ENCODE data around the gene GTF2A1.

Gene GTF2A1

DNA sequence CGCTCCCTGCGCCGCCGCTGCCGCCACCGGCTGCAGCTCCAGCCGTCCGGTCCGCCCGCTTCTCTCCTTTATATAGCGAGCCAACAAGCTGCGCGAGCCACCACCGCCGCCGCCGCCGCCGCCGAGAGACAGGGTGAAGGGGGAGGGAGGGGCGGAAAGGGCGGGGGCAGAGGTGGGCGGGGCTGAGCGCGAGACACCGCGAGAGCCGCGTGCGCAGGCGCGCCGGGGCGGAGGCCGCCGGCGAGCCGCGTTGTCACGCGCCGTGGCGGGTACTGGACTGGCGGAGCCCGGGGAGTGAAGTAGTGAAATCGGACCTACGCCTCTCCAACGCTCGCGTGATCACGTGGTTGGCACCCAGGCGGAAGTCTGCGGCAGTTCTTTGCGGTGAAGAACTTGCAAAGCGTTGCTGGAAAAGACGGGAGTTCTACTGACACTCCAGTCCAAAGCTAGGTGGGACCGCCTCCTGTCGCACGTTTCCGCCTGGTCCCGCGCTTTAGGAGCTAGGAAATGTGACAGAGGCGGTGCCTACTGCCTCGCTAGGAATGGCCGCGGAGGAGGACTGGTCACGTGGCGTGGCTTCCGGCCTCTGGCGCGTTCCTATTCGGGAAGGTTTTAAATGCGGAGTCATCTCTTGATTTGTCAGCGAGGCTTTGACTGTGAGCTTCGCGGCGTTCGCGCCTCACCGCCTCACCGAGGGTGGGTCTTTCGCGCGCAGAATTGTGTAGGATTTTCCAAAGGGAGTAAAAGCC is at the start of gene GTF2A1:
Gene GTF2A1, minus strand, starts transcription at position 130 of the 749 bp plus-strand sequence. CDS start 441 bp downstream, outside the sequence.
- ATAC-seq (peak; percentile 87), DNase-seq (peak; percentile 94 to 97)
- H3K4me1 Mint-ChIP-seq = peaks cover 35% of the 10 kb centered on the region
- H3K27ac Mint-ChIP-seq = peak within 1 kb of the TSS; percentile 99 to 100
- H3K4me3 Mint-ChIP-seq = peak within 1 kb of the TSS; percentile 93 to 95
- no peaks in the 10 kb centered on the region for H3K27me3 Mint-ChIP-seq
- H3K9me3 Mint-ChIP-seq = no peaks in the 10 kb centered on the region

DNA sequence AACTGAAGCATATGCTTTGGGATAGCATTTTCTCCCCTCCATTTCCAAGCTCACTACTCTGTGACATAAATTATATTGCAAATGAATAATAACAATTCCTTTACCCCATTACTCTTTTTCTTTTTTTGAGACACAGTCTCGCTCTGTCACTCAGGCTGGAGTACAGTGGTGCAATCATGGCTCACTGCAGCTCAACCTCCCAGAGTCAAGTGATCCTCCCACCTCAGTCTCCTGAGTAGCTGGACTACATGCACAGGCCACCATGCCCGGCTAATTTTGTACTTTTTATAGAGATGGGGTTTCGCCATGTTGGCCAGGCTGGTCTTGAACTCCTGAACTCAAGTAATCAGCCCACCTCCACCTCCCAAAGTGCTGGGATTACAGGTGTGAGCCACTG is 49.2 kb upstream of the GTF2A1 start:
- Mint-ChIP-seq H3K27me3 (peaks cover 29% of the 10 kb centered on the region), H3K4me3 (no peak overlapping the region), H3K9me3 (no peaks in the 10 kb centered on the region), H3K4me1 (no peaks in the 10 kb centered on the region), H3K27ac (no peak overlapping the region)
- DNase-seq (no peak), ATAC-seq (no peak)

DNA sequence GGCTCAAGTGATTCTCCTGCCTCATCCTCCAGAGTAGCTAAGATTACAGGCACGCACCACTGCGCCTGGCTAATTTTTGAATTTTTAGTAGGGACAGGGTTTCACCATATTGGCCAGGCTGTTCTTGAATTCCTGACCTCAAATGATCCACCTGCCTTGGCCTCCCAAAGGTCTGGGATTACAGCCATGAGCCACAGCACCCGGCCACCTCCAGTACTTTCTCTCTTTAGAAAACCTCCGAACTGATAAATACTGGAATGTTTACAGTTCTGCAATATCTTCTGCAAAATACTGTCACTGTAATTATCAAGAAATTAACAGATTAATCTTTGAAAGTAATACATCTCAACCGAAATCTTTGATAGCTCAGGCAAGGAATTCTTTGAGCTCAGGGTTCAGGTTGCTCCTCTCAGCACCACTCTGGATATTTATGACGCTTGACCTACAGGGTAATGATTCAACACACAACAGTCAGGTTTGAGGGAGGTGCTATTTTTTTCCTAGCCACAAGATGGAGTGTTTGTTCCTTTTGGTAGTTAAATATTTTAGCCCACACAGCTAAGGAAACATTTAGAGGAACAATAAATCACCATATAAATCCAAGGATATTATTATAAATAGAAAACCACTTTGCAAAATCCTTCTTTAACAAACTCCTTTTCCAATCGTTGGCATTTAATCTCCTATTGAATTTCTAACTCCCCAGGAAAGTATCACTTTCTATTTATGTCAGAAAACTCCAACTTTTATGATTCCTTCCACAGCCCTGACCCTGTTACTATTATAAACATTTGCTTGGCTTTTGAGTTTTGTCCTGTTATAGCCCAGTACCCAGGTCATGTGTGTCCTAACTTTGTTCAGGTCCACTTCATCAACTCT is 48.6 kb upstream of the GTF2A1 start:
- ATAC-seq (peak; percentile 54), DNase-seq (peak in 1 of 2 donors; percentile 19)
- Mint-ChIP-seq H3K9me3 (no peaks in the 10 kb centered on the region), H3K27ac (no peak overlapping the region), H3K4me1 (no peaks in the 10 kb centered on the region), H3K4me3 (no peak overlapping the region), H3K27me3 (peaks cover 29% of the 10 kb centered on the region)

DNA sequence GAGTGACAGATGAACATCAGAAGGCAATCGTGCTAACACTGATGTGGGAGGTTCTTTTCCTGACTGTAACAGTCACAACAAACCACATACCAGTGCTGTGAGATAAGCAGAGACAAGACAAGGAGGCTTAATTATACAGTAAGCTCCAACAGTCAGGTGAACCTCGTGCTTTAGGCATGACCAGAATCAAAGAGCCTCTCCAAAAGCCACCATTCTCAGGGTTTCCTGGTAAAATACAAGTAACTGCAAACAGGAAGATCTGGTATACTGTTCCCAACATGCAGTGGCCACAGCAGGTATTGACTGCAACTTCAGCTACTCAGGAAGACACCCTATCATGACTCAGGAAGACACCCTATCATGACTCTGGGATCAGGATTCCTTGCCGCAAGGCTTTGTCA is 47.3 kb upstream of the GTF2A1 start:
- peak; percentile 35 for ATAC-seq
- H3K27me3 Mint-ChIP-seq = peaks cover 24% of the 10 kb centered on the region
- H3K4me1 Mint-ChIP-seq = no peaks in the 10 kb centered on the region

DNA sequence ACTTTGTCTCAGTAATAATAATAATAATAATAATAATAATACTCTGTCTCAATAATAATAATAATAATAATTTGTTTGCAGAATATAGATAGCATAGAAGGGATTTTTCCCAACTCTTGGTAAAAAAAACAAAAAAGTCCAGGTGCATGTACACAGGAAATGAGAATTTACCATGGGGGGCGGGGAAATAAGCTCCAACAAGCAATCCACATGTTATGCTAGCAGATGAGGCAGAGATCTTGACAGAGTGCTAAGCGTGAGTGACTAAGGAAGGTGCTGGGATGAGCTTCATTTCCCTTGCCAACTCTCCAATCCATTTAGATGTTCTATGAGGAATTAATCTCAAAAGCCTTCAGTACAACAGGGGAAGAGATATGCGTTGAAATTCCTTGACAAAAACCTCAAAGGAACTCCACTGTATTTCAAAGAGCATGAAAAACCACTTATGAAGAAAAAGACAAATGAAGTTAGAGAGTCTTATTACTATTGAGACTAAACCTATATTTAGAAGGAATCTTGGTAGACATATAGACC is 44.9 kb upstream of the GTF2A1 start:
- ATAC-seq (no peak), DNase-seq (no peak)
- Mint-ChIP-seq H3K4me1 (no peaks in the 10 kb centered on the region), H3K9me3 (no peaks in the 10 kb centered on the region), H3K27ac (no peak overlapping the region), H3K27me3 (peaks cover 24% of the 10 kb centered on the region), H3K4me3 (no peak overlapping the region)

More for the DNA sequence above, 47.3 kb upstream of the GTF2A1 start:
- H3K4me3 Mint-ChIP-seq = no peak overlapping the region
- H3K9me3 Mint-ChIP-seq = no peaks in the 10 kb centered on the region
- H3K27ac Mint-ChIP-seq = no peak overlapping the region
- no peak for DNase-seq

DNA sequence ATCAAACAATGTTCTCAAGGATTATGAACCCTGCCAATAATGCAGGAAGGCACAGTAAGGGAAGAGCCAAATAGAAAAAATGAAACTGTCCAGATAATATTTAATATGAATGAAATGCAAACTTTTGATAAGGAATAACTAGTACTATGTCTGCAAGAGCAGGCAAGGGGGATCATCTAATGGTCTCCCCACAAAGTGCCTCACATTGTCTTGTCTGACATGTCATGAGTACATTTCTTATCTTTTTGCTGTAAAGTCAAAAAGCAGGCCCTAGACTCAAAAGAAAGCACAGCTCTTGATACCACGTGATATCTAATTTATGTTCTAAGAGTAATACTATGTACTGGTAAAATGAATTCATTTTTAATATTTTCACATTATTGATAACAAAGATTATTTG is 43.9 kb upstream of the GTF2A1 start:
- no peak for ATAC-seq
- peaks cover 31% of the 10 kb centered on the region for H3K27me3 Mint-ChIP-seq
- DNase-seq = no peak
- H3K4me3 Mint-ChIP-seq = no peak overlapping the region
- no peaks in the 10 kb centered on the region for H3K9me3 Mint-ChIP-seq
- H3K27ac Mint-ChIP-seq = no peak overlapping the region
- no peaks in the 10 kb centered on the region for H3K4me1 Mint-ChIP-seq

DNA sequence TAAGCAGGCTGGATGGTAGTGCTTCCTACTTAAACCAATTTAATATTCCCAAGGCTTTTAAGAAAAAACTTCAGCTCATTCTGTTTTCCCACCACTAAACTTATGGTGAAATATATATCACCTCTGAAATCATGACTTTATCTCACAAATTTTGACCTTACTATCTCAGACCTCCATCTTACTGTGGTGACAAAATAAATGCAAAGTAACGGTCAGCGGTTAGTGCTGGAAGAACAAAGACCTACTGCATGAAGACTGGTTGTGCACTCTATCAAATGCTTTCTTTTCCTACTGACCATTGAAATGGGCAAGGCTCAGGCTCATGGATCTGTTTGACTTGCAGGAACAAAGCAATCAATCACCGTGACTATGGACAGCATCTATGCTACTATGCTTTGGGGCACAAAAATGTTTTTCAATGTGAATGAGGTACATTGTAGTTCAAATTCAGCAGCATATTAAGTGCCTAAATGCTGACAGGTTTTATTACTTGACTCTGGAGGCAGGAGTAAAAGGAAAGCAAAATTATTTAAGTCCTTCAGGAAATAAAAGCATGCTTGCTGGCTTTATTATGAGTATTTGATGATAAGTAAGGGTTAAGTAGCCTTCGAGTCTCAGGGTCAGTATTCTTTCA is 43.1 kb upstream of the GTF2A1 start:
- ATAC-seq = no peak
- Mint-ChIP-seq H3K4me1 (no peaks in the 10 kb centered on the region), H3K4me3 (no peak overlapping the region), H3K27me3 (peaks cover 29% of the 10 kb centered on the region), H3K27ac (no peak overlapping the region), H3K9me3 (no peaks in the 10 kb centered on the region)
- DNase-seq = no peak

DNA sequence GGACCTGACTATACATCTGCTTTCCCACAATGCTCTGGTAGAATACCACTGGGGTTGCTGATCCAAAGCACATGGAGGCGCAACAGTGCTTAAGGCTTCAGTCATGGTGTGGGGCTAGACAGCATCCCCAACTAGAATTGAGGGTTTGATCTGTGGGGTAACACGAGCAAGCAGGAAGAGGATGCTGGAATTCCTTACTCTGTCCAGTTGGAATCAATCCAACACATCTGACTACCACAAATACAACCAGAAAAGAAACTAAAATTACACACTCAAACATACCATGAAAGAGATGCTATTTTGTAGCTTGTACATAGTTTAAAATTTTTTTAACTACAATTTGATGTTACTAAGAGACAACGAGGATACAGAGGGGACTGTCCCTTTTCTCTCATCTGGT is 40.4 kb upstream of the GTF2A1 start:
- H3K9me3 Mint-ChIP-seq = no peaks in the 10 kb centered on the region
- DNase-seq (no peak), ATAC-seq (no peak)
- no peak overlapping the region for H3K4me3 Mint-ChIP-seq
- peaks cover 17% of the 10 kb centered on the region for H3K27me3 Mint-ChIP-seq
- no peak overlapping the region for H3K27ac Mint-ChIP-seq
- peaks cover 7% of the 10 kb centered on the region for H3K4me1 Mint-ChIP-seq

DNA sequence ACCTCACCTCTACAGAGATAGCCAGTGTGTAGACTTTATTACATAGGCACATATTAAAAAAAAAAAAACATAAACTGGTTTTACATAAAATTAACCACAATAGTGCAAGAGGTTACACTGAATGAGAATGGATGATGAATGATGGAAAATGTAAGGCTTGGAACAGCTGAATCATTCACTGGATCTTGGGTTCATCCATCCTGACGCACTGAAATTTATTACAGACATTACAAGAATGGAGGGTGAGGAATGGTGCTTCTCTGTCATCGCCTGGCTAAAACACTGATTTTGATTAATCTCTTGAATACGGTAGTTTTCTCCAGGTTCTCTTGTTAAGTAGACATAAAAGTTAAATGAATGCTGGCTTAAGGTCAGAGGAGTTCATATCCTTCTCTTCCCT is 40.0 kb upstream of the GTF2A1 start:
- H3K4me1 Mint-ChIP-seq = peaks cover 7% of the 10 kb centered on the region
- ATAC-seq (no peak), DNase-seq (no peak)
- H3K27ac Mint-ChIP-seq = no peak overlapping the region
- H3K4me3 Mint-ChIP-seq = no peak overlapping the region
- no peaks in the 10 kb centered on the region for H3K9me3 Mint-ChIP-seq
- H3K27me3 Mint-ChIP-seq = peaks cover 12% of the 10 kb centered on the region

DNA sequence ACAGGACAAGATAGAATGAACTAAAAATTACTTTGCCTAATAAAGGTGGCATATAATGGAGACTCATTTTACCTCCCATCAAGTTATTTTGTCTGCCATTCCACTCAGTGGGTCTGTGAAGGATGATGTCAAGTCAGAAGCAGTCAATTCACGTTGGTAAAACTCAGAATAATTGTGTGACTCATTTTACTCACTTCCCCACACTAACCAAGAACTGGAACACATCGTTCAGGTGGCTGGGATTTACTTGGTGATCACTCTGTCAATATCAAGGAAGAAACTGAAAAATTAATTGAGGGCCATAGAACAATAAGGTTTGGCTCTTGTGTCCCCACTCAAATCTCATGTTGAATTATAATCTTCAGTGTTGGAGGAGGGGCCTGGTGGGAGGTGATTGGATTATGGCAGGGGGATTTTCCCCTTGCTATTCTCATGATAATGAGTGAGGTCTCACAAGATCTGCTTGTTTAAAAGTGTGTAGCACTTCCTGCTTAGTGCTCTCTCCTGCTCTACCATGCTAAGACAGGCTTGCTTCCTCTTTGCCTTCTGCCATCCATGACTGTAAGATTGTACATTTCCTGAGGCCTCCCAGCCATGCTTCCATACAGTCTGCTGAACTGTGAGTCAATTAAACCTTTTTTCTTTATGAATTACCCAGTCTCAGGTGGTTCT is 35.7 kb upstream of the GTF2A1 start:
- Mint-ChIP-seq H3K27me3 (peaks cover 11% of the 10 kb centered on the region), H3K4me3 (no peak overlapping the region), H3K27ac (no peak overlapping the region), H3K4me1 (peaks cover 7% of the 10 kb centered on the region), H3K9me3 (no peaks in the 10 kb centered on the region)
- DNase-seq (no peak), ATAC-seq (peak; percentile 55)

DNA sequence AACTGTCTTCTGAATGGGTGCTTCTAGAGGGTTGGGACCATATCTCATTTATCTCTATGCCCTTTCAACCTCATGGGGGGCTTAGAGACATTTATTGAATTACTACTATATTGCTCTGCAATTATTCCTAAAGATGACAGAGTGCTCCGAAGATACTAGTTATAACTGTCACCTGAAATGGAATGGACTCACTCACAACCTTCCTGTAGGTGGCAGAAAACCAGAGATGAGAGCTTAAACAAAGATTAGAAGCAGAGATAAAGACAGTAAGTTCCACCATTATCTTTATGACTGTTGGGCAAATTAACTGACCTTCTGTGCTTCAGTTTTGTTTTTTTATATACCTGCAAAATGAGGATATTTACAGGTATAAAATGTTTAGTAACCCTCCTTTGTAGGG is 31.5 kb upstream of the GTF2A1 start:
- Mint-ChIP-seq H3K27me3 (no peaks in the 10 kb centered on the region), H3K27ac (no peak overlapping the region), H3K4me3 (no peak overlapping the region), H3K9me3 (no peaks in the 10 kb centered on the region), H3K4me1 (peaks cover 7% of the 10 kb centered on the region)
- DNase-seq (no peak), ATAC-seq (no peak)

DNA sequence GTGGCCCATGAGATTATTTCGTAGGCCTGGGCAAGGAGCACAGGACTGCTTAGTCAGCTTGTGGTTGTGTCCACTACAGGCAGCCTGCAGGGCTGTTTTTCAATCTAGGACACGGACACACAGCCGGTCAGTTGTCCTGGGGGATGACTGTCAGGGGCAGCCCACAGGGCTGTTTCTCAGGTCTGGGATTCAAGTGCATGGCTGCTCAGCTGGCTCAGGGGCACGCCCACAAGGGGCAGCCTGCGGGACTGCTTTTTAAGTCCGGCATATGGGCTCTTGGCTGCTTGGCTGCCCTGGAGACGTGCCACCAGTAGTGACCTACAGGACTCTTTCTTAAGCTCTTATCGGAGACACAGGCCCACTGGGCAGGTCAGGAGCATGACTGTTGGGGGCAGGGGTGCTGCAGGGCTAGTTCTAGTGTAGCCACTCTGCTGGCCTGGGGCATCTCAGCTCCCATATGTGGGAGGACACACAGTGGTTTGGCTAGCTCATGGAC is 26.6 kb upstream of the GTF2A1 start:
- H3K4me3 Mint-ChIP-seq = no peak overlapping the region
- DNase-seq = no peak
- H3K27ac Mint-ChIP-seq = no peak overlapping the region
- no peaks in the 10 kb centered on the region for H3K4me1 Mint-ChIP-seq
- ATAC-seq = no peak
- H3K9me3 Mint-ChIP-seq = peaks cover 10 to 13% of the 10 kb centered on the region in 2 donors
- no peaks in the 10 kb centered on the region for H3K27me3 Mint-ChIP-seq

DNA sequence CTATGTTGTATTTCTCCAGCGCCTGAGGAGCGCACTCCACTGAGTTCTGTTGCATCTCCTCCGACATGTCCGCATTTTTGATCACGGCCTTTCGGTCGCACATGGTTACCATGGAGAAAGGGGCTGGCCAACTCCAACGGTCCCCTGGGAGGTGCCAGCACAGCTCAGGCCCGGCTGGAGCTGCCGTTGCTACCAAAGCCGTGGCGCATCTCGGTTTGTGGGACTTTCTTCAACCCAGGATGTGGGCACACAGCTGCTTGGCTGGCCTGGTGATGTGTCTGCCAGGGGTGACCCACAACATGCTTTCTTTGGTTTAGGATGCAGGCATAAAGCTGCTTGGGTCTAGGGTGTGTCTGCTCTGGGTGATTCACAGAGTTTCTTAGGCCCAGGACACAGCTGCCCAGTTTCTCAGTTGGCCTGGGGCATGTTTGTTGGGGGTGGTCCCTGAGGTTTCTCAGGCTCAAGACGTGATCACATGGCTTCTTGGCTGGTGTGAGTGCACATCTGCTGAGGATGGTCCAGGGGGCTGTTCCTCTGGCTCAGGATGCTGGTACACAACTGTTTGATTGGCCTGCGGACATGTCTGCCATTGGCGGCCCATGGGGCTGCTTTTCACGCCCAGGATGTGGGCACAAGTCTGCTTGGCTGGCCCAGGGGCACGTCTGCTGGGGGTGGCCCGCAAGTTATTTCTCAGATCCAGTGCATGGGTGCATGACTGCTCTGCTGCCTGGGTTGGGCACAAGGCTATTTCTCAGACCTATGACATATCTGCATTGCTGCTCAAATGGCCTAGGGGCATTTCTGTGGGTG is 25.9 kb upstream of the GTF2A1 start:
- H3K4me3 Mint-ChIP-seq = no peak overlapping the region
- H3K27me3 Mint-ChIP-seq = no peaks in the 10 kb centered on the region
- ATAC-seq = peak; percentile 35
- H3K9me3 Mint-ChIP-seq = peaks cover 10 to 13% of the 10 kb centered on the region in 2 donors
- no peak overlapping the region for H3K27ac Mint-ChIP-seq
- H3K4me1 Mint-ChIP-seq = no peaks in the 10 kb centered on the region
- DNase-seq = no peak

DNA sequence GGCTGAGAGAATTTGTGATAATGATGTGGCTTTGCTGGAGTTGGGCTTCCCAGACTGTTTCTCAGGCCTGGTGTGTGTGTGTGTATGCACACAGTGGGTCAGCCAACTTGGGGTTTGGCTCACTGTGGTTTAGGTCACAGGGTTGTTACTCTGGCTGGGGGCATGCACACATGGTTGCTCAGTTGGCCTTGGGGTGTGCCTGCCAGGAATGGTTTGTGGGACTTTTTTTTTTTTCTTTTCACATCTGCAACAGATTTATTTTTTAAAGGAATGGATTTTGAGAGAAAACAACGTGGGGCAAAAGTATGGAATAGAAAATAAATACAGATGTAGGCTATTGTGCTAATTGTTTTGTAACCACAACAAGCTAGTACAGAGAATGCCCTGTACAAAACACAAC is 25.0 kb upstream of the GTF2A1 start:
- no peak overlapping the region for H3K4me3 Mint-ChIP-seq
- peaks cover 10 to 13% of the 10 kb centered on the region in 2 donors for H3K9me3 Mint-ChIP-seq
- DNase-seq (no peak), ATAC-seq (no peak)
- H3K27me3 Mint-ChIP-seq = no peaks in the 10 kb centered on the region
- no peak overlapping the region for H3K27ac Mint-ChIP-seq
- no peaks in the 10 kb centered on the region for H3K4me1 Mint-ChIP-seq
